Measurements from ENCODE around the gene DUS3L. TPM values are rescaled to one million over a fixed set of nuclear protein-coding genes. Genes with fewer than 3 reads are reported as not detected.
"Not testable (repeated sequence)": the region's sequence is repeated elsewhere in the genome, so short reads cannot be mapped to it uniquely, and the experiment has no call there.

DUS3L gene
- total RNA-seq, 1 donor from 2014 or later, result 55.5 TPM

DNA sequence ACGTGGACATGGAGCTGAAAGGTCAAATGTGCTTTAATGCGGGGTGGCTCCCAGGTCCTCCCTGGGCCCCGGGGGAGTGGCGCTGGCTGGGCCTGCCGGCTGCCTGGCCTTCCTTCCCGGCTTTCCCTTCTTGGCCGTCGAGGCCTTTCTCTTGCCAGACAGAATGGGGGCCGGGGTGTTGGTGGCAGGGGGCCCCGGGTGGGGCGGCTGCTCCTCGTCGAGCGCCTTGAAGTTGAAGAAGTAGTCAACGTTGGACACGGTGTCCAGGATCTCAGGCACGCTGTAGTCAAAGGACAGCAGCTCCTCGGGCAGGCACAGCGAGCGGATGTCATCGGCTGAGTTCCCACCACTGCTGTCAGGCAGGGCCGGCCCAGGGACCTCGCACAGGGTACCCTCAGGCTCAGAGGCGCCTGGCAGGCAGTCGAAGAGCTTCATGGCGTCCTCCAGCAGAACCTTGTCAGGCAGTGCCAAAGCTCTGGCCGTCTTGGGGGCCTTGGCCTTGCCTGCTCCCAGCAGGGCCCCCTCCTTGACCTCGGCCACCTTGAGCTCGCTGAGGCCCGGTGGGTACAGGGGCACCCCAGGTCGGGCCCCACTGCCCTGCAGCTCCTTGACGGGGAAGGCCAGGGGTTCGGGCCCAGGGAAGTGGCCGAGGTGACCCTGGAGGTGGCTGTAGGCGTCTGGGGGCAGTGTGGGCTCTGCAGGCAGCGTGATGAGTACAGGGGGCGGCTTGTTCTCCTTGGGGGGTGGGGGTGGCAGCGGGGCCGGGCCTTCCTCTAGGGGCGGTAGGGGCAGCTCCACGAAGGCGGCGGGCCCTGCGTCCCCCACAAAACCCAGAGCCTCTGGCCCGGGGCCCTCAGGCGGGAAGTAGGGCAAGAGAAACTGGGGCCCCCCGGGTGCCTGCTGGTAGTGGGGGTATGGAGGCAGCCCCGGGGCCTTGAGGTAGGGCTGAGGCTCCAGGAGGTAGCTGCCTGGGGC is 7.7 kb downstream of the DUS3L start:
- peaks cover 26% of the 10 kb centered on the region for H3K36me3 ChIP-seq (ENCODE audit: control insufficient read depth, insufficient read depth, low read length)
- no peak overlapping the region for H3K4me3 ChIP-seq (ENCODE audit: low read depth, low read length)
- FAIRE-seq (no peak), DNase-seq (ENCODE audit: low read depth) (no peak)
- TF ChIP-seq CTCF (IDR thresholded peaks at IDR 0.05; ENCODE audit: insufficient read depth, low read length, severe bottlenecking), result no peak
- no peaks in the 10 kb centered on the region for H3K27me3 ChIP-seq (ENCODE audit: control insufficient read depth, insufficient read depth, low read length)

GRCh38 chr19:5782322-5782721 is 8.6 kb downstream of the DUS3L start:
- H3K27me3 ChIP-seq (ENCODE audit: control insufficient read depth, insufficient read depth, low read length), result no peaks in the 10 kb centered on the region
- peaks cover 19% of the 10 kb centered on the region for H3K36me3 ChIP-seq (ENCODE audit: control insufficient read depth, insufficient read depth, low read length)
- DNase-seq (ENCODE audit: low read depth) (no peak), FAIRE-seq (no peak)
- no peak overlapping the region for H3K4me3 ChIP-seq (ENCODE audit: low read depth, low read length)
- no peak for TF ChIP-seq CTCF (IDR thresholded peaks at IDR 0.05; ENCODE audit: insufficient read depth, low read length, severe bottlenecking)

DNA sequence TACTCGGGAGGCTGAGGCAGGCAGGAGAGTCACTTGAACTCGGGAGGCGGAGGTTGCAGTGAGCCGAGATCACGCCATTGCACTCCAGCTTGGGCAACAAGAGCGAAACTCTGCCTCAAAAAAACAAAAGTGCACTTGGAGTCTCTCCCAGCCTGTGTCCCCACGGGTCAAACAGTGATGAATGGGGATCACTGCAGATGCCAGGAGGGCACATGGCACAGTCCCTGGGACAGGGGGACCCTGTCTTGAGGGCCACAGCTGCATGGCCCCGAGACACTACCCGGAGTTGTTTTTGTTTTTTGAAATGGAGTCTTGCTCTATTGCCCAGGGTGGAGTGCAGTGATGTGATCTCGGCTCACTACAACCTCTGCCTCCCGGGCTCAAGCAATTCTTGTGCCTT is 10.0 kb downstream of the DUS3L start:
- not testable (repeated sequence) for H3K27me3 ChIP-seq (ENCODE audit: control insufficient read depth, insufficient read depth, low read length); H3K4me3 ChIP-seq (ENCODE audit: low read depth, low read length); H3K36me3 ChIP-seq (ENCODE audit: control insufficient read depth, insufficient read depth, low read length); DNase-seq (ENCODE audit: low read depth); FAIRE-seq

GRCh38 chr19:5778402-5778801 is 12.6 kb downstream of the DUS3L start:
- FAIRE-seq (no peak), DNase-seq (ENCODE audit: low read depth) (no peak)
- Histone ChIP-seq H3K4me3 (ENCODE audit: low read depth, low read length) (no peak overlapping the region), H3K27me3 (ENCODE audit: control insufficient read depth, insufficient read depth, low read length) (no peaks in the 10 kb centered on the region), H3K36me3 (ENCODE audit: control insufficient read depth, insufficient read depth, low read length) (no peaks in the 10 kb centered on the region)
- TF ChIP-seq CTCF (IDR thresholded peaks at IDR 0.05; ENCODE audit: insufficient read depth, low read length, severe bottlenecking), result no peak

- H3K4me3 ChIP-seq (ENCODE audit: low read depth, low read length), result no peak overlapping the region
- DNase-seq (ENCODE audit: low read depth), result peak; percentile 21
- no peak for FAIRE-seq
These were observed 15.2 kb downstream of the DUS3L start for GRCh38 chr19:5775668-5776309.

More at GRCh38 chr19:5775668-5776309, 15.2 kb downstream of the DUS3L start:
- Histone ChIP-seq H3K27me3 (ENCODE audit: control insufficient read depth, insufficient read depth, low read length) (no peaks in the 10 kb centered on the region), H3K36me3 (ENCODE audit: control insufficient read depth, insufficient read depth, low read length) (no peaks in the 10 kb centered on the region)
- TF ChIP-seq CTCF (IDR thresholded peaks at IDR 0.05; ENCODE audit: insufficient read depth, low read length, severe bottlenecking), result no peak

All from bronchial epithelial cell (primary cell).